ENCODE measurements around the gene RRAGC.
A peak's percentile ranks its signal among the peaks of the same experiment; 100 is the strongest.
"Not testable (repeated sequence)": the region's sequence is repeated elsewhere in the genome, so short reads cannot be mapped to it uniquely, and the experiment has no call there.

RRAGC gene

GRCh38 chr1:38858833-38859560 is 575 bp downstream of the RRAGC start:
- peak; percentile 13 for DNase-seq

DNA sequence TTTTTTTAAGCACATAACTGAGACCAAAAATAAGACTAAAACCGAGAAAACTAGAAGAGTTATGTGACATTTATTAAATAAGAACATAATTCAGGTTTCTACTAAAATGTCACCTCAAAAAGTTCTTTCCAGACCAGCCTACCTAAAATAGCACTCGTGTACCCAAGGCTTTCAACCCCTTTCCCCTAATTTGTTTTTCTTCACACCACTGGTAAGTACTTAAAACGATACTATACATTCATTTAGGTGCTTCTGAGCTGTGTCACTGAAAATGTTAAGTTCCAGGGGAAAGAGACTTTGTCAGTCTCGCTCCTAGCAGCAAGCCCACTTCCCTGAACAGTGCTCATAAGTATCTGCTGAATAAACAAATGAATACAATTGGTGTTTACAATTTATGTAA is 6.8 kb downstream of the RRAGC start:
- DNase-seq, result no peak

GRCh38 chr1:38848071-38848470 is 11.5 kb downstream of the RRAGC start:
- DNase-seq, result no peak

GRCh38 chr1:38846210-38846609 is 13.4 kb downstream of the RRAGC start:
- DNase-seq, result no peak

DNA sequence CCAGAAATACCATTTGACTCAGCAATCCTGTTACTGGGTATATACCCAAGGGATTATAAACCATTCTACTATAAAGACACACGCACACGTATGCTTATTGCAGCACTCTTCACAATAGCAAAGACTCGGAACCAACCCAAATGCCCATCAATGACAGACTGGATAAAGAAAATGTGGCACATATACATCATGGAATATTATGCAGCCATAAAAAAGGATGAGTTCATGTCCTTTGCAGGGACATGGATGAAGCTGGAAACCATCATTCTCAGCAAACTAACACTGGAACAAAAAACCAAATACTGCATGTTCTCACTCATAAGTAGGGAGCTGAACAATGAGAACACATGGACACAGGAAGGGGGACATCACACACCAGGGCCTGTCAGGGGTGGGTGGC is 14.5 kb downstream of the RRAGC start:
- DNase-seq, result not testable (repeated sequence)

DNA sequence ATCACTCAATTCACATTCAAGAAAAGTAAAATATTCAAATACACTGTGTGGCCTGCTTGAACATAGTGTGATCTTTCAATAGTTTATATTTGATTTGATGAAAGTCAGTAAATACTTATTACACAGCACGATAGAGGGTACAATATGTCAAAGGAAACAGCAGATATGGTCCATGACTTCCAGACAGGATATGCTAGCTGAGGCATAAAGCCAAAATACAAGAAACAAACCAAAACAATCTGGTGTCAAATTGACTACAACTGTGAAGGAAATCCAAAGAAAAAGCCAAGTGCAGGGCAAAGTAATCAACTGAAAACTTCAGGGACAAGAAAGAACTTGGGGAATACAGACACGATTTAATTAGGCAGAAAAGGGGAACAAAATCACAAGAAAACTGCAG is 19.3 kb downstream of the RRAGC start:
- DNase-seq, result no peak

GRCh38 chr1:38839363-38839762 is 20.2 kb downstream of the RRAGC start:
- DNase-seq, result no peak

DNA sequence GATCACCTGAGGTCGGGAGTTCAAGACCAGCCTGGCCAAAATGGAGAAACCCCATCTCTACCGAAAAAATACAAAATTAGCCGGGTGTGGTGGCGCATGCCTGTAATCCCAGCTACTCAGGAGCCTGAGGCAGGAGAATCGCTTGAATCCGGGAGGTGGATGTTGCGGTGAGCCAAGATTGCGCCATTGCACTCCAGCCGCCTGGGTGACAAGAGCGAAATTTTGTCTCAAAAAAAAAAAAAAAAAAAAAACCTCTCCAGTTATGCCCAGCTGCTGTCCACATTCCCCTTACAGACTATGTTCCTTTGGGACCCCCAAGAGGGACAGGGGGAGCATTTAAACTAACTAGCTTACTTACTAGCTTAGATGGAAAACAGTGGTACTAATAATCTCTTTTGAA is 23.3 kb downstream of the RRAGC start:
- DNase-seq, result not testable (repeated sequence)

DNA sequence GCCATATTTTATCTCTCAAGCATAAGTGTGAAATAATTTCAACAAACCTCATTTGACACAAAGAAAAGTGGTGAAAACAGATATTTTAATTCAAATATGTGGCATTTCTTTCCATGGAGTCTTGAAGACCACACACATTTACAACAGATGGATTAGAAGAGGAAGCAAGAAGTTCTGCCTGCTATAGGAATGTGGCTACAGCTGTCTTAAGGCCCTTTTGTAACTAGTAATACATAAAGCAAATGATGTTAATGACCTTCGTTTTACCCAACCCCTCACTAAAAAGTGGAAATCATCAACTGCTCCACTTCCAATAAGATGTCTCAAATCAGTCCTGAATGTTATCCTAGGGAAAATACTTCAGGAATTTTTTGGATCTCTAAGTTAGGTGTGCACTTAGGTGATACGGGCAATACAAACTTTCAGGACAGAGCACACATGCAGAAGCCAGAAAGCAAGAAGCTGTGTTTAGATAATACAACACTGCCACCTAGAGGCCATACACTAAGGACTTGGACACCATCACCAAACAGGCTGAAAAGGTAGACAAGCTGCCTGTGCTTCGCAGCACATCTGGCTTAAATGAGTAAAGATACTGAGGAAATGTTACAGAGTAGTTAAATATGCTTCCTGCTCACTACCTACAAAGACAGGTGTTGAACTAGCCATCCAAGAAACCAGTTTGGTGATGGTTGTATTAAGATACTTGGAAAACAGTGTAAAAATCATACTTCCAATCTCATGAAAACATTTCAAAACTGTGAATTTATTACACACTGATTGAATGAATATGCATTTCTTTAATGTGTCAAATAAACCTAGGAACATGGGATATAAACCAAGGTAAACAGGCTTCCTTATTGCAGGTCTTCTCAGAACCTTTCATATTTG is 24.4 kb downstream of the RRAGC start:
- DNase-seq, result no peak

DNA sequence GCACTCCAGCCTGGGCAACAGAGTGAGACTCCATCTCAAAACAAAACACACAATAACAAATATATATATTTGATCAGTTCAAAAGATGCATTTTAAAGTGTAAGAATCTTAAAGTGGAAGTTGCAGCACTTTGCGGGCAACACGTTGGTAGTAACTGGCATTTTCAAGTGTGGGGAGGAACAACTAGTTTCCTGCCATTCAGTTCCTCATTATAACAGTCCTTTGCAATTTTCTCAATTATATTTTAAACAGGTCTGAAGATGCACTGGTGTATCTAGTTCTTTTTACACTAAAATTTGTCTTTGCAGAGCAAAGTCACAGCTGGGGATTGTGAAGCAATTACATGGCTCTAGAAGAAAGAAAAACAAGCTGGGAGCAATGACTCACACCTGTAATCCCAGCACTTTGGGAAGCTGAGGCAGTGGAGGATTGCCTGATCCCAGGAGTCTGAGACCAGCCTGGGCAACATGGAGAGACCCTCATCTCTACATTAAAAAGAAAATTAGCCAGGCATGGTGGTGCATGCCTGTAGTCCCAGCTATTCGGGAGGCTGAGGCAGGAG is 25.3 kb downstream of the RRAGC start:
- no peak for DNase-seq

DNA sequence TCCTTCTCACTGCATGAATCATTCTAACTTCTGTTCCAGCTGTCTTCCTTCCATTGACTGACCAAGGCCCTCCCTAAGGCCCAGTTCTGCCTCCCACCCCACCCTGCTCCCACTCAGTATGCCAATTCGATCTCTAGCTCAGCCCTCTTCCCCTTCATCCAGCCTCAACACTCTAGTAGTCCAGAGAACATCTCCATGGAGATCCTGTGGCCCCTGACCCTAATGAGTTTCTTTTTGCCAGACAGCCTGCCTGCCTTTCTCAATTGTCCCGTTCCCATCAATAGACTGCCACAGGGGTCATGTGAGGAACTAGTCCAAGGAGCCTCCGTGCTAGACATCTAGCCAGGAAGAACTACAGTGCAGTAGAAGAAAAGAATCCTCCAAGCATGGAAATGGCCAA is 26.4 kb downstream of the RRAGC start:
- no peak for DNase-seq

GRCh38 chr1:38832370-38832734 is 27.2 kb downstream of the RRAGC start:
- DNase-seq, result no peak

DNA sequence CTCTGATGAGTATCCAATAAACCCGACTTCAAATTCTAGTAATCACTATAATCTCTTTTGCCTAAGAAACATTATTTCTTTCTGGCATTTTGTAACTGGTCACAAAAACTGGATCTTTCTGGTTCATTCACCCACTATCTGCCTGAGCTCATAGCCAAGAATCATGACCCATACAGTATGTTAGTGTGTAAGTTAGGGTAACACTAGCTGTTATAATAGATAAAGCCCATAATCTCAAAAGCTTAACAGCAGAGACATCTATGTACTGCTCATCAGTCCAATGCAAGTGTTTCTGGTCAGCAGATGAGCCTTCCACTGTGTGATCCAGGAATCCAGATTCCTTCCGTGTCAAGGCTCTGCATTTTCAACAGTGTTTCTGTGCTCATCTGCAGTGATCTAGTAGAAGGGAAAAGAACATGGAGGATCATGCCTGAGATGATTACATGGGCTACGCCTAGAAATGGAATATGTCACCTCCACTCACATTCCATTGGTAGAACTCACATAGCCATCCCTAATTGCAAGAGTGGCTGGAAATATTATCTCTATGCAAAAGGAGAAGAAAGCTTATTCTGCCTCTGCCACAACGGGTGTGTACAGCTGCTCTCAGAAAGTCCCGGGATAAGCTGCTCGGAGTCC is 27.7 kb downstream of the RRAGC start:
- DNase-seq, result no peak

DNA sequence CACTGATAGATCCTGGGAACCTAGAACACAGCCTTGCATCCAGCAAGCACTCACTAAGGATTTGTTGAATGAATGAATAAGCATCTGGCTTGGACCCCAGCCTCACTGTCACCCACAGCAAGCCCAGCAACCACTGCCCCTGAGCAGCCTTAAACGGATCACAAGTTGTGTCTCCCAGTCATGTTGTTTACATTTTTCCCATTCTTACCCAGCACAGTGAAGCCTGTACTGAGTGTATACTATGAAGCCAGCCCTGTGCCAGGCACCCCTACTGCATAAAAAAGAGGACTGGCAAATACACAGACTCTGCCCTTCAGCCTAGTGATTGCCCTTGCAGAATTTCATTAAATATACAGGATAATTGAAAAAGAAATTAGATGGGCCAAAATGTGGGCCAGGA is 30.2 kb downstream of the RRAGC start:
- DNase-seq, result no peak

- DNase-seq, result no peak
Measured at GRCh38 chr1:38827318-38827717, 32.3 kb downstream of the RRAGC start.

GRCh38 chr1:38826886-38827285 is 32.7 kb downstream of the RRAGC start:
- DNase-seq, result no peak

DNA sequence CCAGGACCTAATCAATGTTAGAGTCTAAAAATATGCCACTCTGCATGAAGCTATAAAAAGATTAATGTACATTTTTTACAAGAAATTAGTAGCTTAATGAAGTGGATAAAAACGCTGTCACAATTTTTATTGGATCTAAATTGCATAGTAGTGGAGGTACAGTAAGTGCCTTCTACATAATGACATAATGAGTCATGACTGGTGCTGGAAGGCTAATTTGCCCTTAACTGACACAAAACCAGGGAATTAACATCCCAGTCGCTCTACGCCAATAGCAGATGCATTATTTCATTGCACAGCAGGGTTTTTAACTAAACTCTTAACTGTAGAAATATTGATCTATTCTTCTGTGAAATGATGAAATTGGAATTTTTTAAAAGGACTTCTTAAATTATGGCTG is 33.3 kb downstream of the RRAGC start:
- no peak for DNase-seq

- no peak for DNase-seq
Measured at GRCh38 chr1:38820860-38821259, 38.7 kb downstream of the RRAGC start.

GRCh38 chr1:38819516-38819915 is 40.1 kb downstream of the RRAGC start:
- DNase-seq, result no peak

- DNase-seq, result no peak
Measured at GRCh38 chr1:38819040-38819439, 40.5 kb downstream of the RRAGC start.

DNA sequence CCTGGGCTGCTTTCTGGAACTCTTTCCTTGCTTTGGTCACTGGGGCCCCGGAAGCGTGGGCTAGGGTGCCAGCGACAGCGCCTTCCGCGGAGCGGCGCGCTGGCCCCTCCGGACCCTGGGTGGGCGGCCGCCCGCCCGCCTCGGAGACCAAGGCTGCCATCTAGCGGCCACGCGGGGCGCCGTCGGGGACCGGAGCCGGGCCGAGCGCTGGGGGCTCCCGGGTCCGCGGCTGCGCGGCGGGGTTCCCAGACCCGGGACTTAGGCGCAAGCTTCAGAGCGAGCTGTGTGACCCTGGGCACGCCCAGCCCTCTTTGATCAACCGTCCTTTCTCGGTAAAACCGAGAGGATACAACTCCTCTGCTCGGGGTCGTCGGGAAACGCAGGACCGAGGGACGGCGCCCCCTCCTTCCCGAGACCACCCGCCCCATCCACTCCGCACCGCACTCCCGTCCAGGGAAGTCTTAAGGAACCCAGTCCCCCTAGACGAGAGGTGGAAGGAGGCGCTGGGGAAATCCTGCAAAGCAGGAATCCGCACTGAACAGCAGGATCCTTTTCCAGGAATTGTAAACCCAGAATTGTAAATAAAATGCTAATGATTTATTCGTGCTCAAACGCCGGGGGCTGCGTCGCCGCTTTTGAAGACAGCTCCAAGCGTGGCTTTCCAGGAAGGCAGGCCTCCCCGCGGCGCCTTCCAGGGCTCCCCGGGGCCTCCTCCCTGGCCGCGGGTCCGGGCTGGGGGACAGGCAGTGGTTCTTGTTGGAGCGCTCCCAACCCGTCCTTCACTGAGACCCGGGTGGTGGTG is 41.2 kb downstream of the RRAGC start:
- peak; percentile 53 for DNase-seq

- DNase-seq, result no peak
Measured at GRCh38 chr1:38817267-38818174, 42.1 kb downstream of the RRAGC start.

All from 8988T (cell line).